Measurements from ENCODE around the gene CHMP2A. TPM values are rescaled to one million over a fixed set of nuclear protein-coding genes. Genes with fewer than 3 reads are reported as not detected.

Gene CHMP2A
- polyA plus RNA-seq, 1 of the 3 experiments (the other 2 are of a cell fraction): 381 TPM

DNA sequence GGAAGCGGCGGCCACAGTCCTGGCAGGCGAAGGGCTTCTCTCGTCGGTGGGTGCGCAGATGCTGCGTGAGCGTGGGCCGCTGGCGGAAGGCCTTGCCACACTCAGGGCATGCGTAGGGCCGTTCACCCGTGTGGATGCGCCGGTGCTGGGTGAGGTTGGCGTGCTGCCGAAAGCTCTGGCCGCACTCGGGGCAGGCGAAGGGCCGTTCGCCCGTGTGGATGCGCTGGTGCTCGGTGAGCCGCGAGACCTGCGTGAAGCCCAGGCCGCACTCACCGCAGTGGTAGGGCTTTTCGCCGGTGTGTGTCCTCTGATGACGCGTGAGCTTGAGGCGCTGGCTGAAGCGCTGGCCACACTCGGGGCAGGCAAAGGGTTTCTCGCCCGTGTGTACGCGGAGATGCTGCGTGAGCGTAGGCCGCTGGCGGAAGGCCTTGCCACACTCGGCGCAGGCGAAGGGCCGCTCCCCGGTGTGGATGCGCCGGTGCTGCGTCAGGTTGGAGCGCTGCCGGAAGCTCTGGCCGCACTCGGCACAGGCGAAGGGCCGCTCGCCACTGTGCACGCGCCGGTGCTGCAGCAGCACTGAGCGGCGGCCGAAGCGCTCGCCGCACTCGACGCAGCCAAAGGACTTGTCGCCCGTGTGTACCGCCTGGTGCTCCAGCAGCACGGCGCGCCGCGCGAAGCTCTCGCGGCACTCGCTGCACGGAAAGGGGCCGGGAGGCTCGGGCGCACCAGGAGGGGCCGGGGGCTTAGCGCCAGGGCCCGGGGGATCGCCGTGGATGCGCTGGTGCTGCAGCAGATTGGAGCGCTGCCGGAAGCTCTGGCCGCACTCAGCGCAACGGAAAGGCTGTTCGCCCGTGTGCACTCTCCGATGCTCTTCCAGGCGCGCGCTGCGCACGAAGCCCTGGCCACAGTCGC, 7.5 kb upstream of the CHMP2A start:
- Histone ChIP-seq H3F3A (replicated peaks; ENCODE audit: insufficient read depth) (peaks cover 22% of the 10 kb centered on the region), H4K20me1 (ENCODE audit: insufficient read depth) (0 out of 2 replicates have a peak, but pooled peaks cover 5% of the 10 kb centered on the region), H3K27ac (ENCODE audit: low read depth in 2 of 2, low read length in 1 of 2) (peak overlapping the region in 1 of 2 experiments; percentile 78; a peak in 1 of 4 replicates), H3K27me3 (ENCODE audit: insufficient read depth) (no peaks in the 10 kb centered on the region), H3K4me3 (ENCODE audit: low read depth in 2 of 2, low read length in 1 of 2) (peak overlapping the region in 1 of 2 experiments; percentile 10; a peak in 1 of 4 replicates), H3K79me2 (ENCODE audit: insufficient read depth) (peaks cover 13% of the 10 kb centered on the region), H3K4me2 (no peak overlapping the region), H3K9me3 (no peaks in the 10 kb centered on the region), H3K9ac (no peak overlapping the region), H3K9me2 (no peaks in the 10 kb centered on the region), H3K4me1 (ENCODE audit: control insufficient read depth in 1 of 2, insufficient read depth in 2 of 2, low read depth in 1 of 2, low read length in 1 of 2) (peaks cover 7 to 43% of the 10 kb centered on the region in 2 experiments; a peak in 3 of 4 replicates), H2AFZ (ENCODE audit: low read depth) (no peak overlapping the region), H3K36me3 (replicated peaks in 1 of 2; ENCODE audit: control insufficient read depth in 1 of 2, insufficient read depth in 2 of 2, low read length in 1 of 2) (peaks cover 3 to 12% of the 10 kb centered on the region in 2 experiments)
- whole genome bisulfite sequencing (ENCODE audit: low lambda C conversion rate): 56% methylated on average over 32 of the region's 107 CpGs
- POLR2A ChIA-PET: interaction anchor here (1.1 to 5.7 kb wide), 6 partner anchors 8 to 43 kb away, joined by 3 to 35 read pairs (median 5); partner anchors contain the start of genes CHMP2A, TRIM28 and ZBTB45
- TF ChIP-seq MXI1 (IDR thresholded peaks at IDR 0.05; ENCODE audit: low read depth, low read length) (no peak), POLR2AphosphoS5 (IDR thresholded peaks at IDR 0.05; ENCODE audit: low read depth, low read length) (0 out of 2 replicates have a peak, but pooled peaks have one; percentile 2), ZBTB33 (IDR thresholded peaks at IDR 0.05; ENCODE audit: borderline replicate concordance, low read depth) (0 out of 2 replicates have a peak, but pooled peaks have one; percentile 32), YY1 (IDR thresholded peaks at IDR 0.05; ENCODE audit: low read depth) (no peak)
- CTCF ChIA-PET: interaction anchor here (0.7 to 1.5 kb wide), 3 partner anchors 17 to 167 kb away, joined by 3 to 9 read pairs (median 3); partner anchors contain the start of genes RNF225 and ZBTB45
- peak; percentile 60 for DNase-seq

DNA sequence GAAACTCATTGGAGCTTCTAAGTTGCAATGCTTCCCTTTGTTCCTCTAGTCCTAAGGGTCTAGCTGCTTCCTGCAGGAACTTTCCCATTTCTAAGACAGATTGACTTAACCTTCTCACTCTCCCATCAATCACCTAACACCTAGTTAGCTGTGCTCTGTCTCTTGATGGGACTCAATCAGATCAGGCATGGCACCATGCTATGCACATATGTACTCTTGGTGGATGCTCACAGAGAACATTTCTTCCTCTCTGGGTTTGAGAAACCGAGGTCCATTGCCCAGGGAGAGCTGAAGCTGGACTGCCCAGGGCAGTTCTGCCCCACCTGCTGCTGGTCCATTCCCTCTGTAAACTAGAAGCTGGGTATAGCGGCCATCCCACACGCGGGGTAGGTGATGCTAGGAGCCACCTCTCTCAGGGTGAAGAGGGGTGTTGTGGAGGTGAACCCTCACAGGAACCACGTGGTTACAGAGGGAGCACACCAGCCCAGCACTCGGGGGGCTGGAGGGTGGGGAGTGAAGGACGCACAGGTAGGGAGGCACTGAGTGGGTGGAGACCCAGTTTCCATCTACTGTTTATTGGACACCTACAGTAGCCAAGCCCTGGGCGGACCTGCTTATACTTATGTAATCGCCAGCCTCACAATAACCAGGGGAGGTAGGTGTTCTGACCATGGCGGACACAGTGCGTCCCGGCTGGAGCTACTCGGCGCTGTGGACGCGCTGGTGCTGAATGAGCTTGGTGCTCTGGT, 6.6 kb upstream of the CHMP2A start:
- peaks cover 5 to 12% of the 10 kb centered on the region in 2 experiments for H3K36me3 ChIP-seq (replicated peaks in 1 of 2; ENCODE audit: control insufficient read depth in 1 of 2, insufficient read depth in 2 of 2, low read length in 1 of 2)
- no peak overlapping the region for H3K4me3 ChIP-seq (ENCODE audit: low read depth in 2 of 2, low read length in 1 of 2)
- H3K9me2 ChIP-seq: no peaks in the 10 kb centered on the region
- H3K4me1 ChIP-seq (ENCODE audit: control insufficient read depth in 1 of 2, insufficient read depth in 2 of 2, low read depth in 1 of 2, low read length in 1 of 2): peaks cover 14 to 51% of the 10 kb centered on the region in 2 experiments; a peak in 3 of 4 replicates
- ChIA-PET POLR2A (interaction anchor here (0.5 to 5.7 kb wide), 7 partner anchors 7 to 171 kb away, joined by 3 to 35 read pairs (median 6); partner anchors contain the start of genes CHMP2A, MZF1, TRIM28 and ZBTB45), CTCF (interaction anchor here (0.7 to 1.5 kb wide), 3 partner anchors 18 to 166 kb away, joined by 3 to 9 read pairs (median 3); partner anchors contain the start of genes RNF225 and ZBTB45)
- no peak overlapping the region for H3K9ac ChIP-seq
- H3K79me2 ChIP-seq (ENCODE audit: insufficient read depth): peaks cover 21% of the 10 kb centered on the region
- H3F3A ChIP-seq (replicated peaks; ENCODE audit: insufficient read depth): peaks cover 21% of the 10 kb centered on the region
- H4K20me1 ChIP-seq (ENCODE audit: insufficient read depth): peaks cover 9% of the 10 kb centered on the region; the same call in 1 of the 2 replicates
- no peak overlapping the region for H2AFZ ChIP-seq (ENCODE audit: low read depth)
- peak overlapping the region in 1 of 2 experiments; percentile 11; a peak in 1 of 4 replicates for H3K27ac ChIP-seq (ENCODE audit: low read depth in 2 of 2, low read length in 1 of 2)
- H3K4me2 ChIP-seq: no peak overlapping the region
- no peaks in the 10 kb centered on the region for H3K27me3 ChIP-seq (ENCODE audit: insufficient read depth)
- no peak for DNase-seq
- no peaks in the 10 kb centered on the region for H3K9me3 ChIP-seq
- WGBS (ENCODE audit: low lambda C conversion rate): 95% methylated on average over 12 of the region's 16 CpGs
- TF ChIP-seq FOXM1 (IDR thresholded peaks at IDR 0.05; ENCODE audit: low read depth) (no peak), POLR2AphosphoS5 (IDR thresholded peaks at IDR 0.05; ENCODE audit: low read depth, low read length) (no peak), SIN3A (IDR thresholded peaks at IDR 0.05; ENCODE audit: borderline replicate concordance, low read depth, low read length) (no peak), FOSL2 (IDR thresholded peaks at IDR 0.05; ENCODE audit: borderline replicate concordance, low read depth) (no peak), CTCF (IDR thresholded peaks at IDR 0.05) (no peak), USF1 (IDR thresholded peaks at IDR 0.05; ENCODE audit: borderline replicate concordance, low read depth) (no peak), ELF1 (IDR thresholded peaks at IDR 0.05) (no peak), JUND (IDR thresholded peaks at IDR 0.05) (no peak), MAX (IDR thresholded peaks at IDR 0.05; ENCODE audit: low read depth) (no peak), RXRA (IDR thresholded peaks at IDR 0.05; ENCODE audit: borderline replicate concordance, low read depth) (no peak), EZH2phosphoT487 (IDR thresholded peaks at IDR 0.05; ENCODE audit: borderline replicate concordance, low read depth) (no peak), NFIC (IDR thresholded peaks at IDR 0.05; ENCODE audit: borderline replicate concordance) (no peak)

Data from SK-N-SH (cell line).